GM21619 (cell line): ENCODE measurements around the gene SNX30.
A peak's percentile ranks its signal among the peaks of the same experiment; 100 is the strongest.

ENCODE experiments used
- ATAC-seq: cut with Tn5 transposase; IDR thresholded peaks from one replicate; pipeline ENCODE4 v1.9.1; 2021; ENCODE audit not compliant: unreplicated experiment

SNX30 gene

GRCh38 chr9:112780450-112781036 lies 30.0 kb downstream of the SNX30 start:
- no peak for ATAC-seq

GRCh38 chr9:112782218-112782617 lies 31.7 kb downstream of the SNX30 start:
- no peak for ATAC-seq

- ATAC-seq = no peak
Observed at GRCh38 chr9:112783551-112783954, 33.0 kb downstream of the SNX30 start.

GRCh38 chr9:112784020-112784785 lies 33.6 kb downstream of the SNX30 start:
- ATAC-seq = no peak

- no peak for ATAC-seq
Observed at GRCh38 chr9:112785986-112786385, 35.4 kb downstream of the SNX30 start.

DNA sequence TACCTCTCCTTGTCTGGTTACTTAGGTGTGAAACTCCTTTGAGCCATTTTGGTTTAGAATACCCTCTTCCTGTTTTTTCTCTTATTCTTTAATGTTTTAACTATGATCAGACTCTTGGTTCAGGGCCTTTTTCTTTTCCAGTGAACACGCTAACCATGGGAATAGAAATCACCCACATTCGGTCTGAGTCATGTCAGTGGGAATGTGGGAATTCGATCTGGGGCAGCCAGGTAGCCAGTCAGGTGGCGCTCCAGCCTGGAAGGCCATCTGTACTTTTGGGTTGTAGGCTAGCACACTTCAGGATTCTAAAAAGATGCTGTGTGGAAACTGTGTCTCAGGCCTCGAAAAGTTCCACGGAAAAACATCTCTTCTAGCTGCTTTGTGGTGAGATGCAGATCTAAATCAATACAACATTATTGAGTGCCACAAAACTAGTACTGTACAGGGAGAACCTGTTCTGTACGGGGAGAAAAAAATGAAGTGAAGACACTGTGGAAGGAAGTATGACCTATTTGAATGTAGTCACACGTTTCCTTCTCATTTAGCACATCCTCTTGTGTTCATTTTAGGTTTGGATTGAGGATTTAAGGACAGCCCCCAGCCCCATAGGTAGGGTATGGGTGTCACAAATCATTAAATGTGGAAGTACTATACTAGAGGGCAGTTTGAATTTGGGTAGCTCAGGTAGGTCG lies 36.4 kb downstream of the SNX30 start:
- ATAC-seq = no peak

GRCh38 chr9:112787978-112788377 lies 37.4 kb downstream of the SNX30 start:
- ATAC-seq = no peak

DNA sequence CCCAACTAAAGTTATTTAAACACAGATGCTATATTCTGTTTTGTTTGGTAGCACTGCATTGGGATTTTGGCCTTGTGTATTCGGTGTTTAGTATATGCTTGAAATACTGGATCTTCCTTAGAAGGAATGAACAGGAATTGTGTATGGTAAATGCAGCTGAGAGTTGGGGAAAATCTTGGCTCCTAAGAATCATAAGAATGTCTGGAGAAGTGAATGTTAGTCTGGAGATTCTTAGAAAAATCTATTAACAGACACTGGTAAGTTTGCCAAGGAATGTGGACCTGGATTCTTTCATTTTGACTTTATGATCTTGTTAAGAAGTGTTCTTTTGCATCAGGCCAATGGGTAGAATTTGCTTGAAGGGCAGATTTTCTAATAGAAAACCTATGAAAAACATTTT lies 38.9 kb downstream of the SNX30 start:
- ATAC-seq = no peak

DNA sequence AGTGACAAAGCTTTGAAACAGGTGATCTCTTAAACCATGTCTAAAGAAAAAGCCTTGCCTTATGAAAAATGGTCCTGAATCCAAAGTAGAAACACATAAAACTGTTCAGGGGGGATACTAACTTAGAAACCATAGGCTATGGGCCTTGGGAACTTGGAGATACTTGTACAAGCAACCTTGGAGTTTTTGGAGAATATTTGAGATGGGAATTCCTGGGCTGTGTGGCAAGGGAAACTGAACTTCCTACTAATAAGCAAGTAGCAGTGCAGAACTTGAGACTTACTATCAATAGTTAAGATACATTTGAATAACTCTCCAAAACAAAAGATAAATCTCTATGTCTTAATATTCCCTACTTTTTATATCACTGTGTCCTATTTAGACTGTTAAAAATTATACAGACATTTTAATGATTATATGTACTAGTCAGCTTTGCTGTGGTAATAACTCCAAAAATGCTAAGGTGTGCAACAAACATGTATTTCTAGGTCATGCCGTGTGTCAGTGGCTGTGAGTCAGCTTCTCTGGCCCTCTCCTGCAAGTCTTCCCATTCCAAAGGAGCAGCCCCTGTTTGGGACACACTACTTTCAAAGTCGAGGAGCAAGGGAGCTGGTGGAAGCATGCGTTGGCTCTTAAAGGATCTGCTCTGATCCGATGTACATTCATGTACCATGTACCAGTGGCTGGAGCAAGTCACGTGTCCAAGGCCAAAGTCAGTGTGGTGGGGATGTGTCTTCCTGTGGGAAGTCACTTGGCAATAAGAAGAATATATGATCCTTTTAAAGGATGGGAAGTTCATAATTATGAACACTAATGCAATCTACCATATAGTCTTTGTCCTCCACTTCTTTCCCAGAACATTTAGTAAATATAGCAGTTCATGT lies 39.6 kb downstream of the SNX30 start:
- no peak for ATAC-seq

DNA sequence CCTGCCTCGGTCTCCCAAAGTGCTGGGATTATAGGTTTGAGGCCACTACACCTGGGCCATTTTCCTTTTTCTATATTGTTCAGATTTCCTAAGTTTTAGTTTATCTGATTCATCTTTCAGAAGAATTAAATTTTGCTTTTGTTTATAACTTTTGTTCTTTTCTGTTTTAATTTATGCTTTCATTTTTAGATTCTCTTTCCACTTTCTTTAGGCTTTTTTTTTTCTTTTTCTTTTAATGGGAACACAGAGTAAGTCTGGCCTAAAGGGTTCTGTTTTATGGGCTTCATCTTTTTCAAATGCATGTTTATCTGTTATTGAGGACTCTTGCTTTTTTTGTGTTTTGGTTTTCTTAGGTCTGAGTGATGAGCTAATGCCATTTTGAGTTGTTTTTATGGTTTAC lies 42.1 kb downstream of the SNX30 start:
- no peak for ATAC-seq

DNA sequence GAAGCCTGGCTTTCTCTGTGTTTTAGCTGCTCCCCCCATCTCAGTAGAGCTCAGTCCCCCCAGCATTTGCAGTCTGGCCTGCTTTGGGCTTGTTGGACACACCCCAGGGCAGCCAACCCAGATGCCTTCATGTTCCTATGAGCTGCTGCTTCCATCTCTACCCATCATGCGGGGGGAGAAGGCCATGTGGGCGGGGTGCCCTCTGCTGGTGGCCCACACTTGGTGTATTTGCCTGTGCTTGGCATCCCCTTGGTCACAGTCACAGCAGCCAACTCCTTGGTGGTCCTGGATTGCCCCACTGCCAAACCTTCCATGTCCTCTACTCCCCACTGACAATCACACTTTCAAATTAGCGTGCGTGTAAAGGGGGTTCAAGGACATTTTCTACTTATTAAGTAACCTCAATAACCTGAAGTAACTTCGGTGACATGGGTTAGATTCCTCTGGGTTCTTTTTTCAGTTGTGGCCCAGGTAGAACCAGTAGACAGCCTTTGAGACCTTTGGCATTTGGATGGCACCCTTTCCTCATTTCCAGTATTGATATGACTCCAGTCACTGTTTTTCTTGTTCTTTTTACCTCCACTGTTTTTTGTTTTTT lies 42.8 kb downstream of the SNX30 start:
- ATAC-seq = peak; percentile 80

- no peak for ATAC-seq
Observed at GRCh38 chr9:112794731-112795130, 44.2 kb downstream of the SNX30 start.

GRCh38 chr9:112795921-112796320 lies 45.4 kb downstream of the SNX30 start:
- no peak for ATAC-seq

GRCh38 chr9:112796485-112796884 lies 45.9 kb downstream of the SNX30 start:
- ATAC-seq = no peak

- peak; percentile 99 for ATAC-seq
Observed at GRCh38 chr9:112809351-112809848, 58.8 kb downstream of the SNX30 start.

DNA sequence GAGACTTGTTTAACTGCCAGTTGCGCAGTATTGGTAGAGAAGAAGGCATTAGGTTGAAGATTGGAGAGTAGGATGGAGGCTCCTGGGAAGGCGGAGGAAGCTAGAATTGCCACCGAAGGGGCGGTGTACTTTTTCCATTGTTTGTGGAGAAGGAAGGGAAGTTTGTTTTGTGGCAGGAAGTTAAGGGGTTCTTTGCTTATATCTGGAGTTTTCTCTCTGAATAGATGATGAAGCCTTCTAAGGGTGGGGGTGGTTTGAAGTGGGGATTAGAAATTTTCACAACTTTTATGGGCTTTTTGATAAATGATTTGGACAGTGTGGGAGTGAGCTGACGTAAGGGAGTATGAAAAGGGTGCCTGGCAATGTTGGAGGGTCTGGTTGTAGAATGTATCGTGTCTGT lies 59.3 kb downstream of the SNX30 start:
- ATAC-seq = no peak

- ATAC-seq = no peak
Observed at GRCh38 chr9:112810696-112811490, 60.3 kb downstream of the SNX30 start.

GRCh38 chr9:112811518-112811917 lies 61.0 kb downstream of the SNX30 start:
- no peak for ATAC-seq

- ATAC-seq = no peak
Observed at GRCh38 chr9:112815868-112816267, 65.3 kb downstream of the SNX30 start.

- ATAC-seq = peak; percentile 80
Observed at GRCh38 chr9:112817860-112818203, 67.3 kb downstream of the SNX30 start.
